GM18873 (cell line): ENCODE results near the gene KCNAB1.
"Not testable (repeated sequence)": the region's sequence is repeated elsewhere in the genome, so short reads cannot be mapped to it uniquely, and the experiment has no call there.

Experiments used
- ATAC-seq: cut with Tn5 transposase; IDR thresholded peaks from one replicate; pipeline ENCODE4 v1.9.1; 2021; ENCODE audit warnings: mild to moderate bottlenecking, moderate library complexity, moderate number of reproducible peaks; ENCODE audit not compliant: unreplicated experiment, low FRiP score

The KCNAB1 gene

GRCh38 chr3:156172536-156172935 lies 52.2 kb downstream of the KCNAB1 start:
- ATAC-seq, result no peak

- ATAC-seq, result no peak
Measured at GRCh38 chr3:156174229-156174847, 54.0 kb downstream of the KCNAB1 start.

DNA sequence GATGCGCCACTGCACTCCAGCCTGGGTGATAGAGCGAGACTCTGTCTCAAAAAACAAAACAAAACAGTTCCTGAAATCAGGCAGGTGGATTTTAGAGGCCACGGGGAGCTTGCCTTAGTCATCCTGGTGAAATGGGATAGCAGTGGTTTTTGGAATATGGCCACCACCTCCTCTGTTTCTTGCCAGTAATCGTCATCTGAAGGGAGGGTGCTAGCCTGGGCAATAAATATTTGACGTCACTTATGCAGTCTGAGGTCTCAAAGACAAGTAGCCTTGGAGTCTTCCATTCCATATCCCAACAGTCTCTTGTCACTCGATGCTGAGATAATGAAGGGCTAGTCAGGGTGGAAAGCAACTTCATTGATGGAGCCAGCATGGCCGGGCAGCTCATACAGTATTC lies 55.2 kb downstream of the KCNAB1 start:
- ATAC-seq, result no peak

DNA sequence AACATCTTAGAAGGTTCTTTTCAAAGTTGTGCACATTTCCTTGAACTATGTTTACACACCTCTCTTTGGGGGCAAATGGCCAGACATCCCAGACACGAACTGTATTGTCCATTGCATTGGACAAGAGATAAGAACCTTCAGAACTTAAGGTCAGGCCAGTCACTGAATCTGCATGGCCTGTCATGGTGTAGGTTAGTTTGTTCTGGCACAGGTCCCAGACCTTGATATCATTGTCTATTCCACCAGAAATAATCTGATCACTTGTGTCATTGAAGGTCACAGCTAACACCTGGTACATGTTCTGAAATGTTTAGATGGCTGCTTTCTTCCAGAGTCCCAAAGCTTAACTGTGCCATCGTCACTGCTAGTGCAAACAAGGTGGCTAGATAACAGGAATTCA lies 55.7 kb downstream of the KCNAB1 start:
- no peak for ATAC-seq

DNA sequence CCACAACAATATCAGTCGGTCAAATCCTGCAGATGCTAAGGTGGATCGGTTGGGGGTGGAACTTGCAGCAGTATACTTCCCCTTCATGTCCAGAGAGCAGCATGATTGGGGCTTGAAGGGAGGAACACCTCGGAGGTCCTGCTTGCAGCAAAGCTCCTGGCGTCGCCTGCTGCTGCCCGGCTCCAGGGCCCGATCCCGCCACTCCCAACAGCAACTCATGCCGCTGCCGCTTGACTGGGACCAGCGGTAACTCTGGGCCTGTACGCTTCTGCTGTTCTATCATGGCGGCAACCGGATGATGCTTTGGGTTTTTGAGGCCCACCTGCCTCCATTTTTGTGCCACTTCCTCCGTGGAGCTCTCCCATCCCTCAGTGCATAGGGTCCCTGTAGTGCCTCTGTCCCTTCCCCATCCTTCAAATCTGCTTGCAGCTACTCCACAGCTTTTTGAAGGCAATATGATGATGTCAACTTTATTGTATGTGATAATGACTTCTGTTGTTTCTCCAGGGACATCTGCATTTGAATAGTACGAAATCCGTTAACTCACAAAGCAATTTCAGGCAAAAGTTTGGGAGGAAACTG lies 56.3 kb downstream of the KCNAB1 start:
- no peak for ATAC-seq

- no peak for ATAC-seq
Measured at GRCh38 chr3:156180077-156180476, 59.7 kb downstream of the KCNAB1 start.

GRCh38 chr3:156181509-156181908 lies 61.1 kb downstream of the KCNAB1 start:
- no peak for ATAC-seq

GRCh38 chr3:156183396-156183795 lies 63.0 kb downstream of the KCNAB1 start:
- no peak for ATAC-seq

- no peak for ATAC-seq
Measured at GRCh38 chr3:156184156-156184555, 63.8 kb downstream of the KCNAB1 start.

DNA sequence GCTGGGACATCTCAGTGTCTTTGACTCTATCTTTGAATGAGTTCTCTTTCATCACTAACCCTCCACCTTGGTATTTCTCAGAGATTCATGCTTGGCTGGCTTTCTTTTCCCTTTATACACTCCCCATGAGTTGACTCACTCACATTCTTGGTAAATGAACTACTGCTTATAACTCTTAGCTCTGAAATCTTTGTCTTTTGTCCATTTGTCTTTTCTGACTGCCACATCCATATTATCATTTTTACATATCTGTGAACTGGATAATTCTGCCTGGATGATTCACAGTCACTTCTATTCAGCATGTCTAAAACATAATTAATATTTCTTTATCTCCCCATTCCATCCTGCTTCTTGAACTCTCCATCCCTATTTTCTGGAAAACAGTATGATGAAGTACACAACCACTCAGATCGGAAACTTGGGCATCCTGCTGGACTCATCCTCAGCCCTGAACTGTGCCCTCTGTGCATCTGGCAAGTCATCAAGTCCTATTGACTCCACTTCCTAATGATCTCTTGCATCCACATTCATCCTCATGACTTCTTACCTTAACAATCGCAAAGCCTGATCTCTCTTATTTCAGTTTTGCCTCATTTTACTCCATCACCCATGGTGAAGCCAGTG lies 66.9 kb downstream of the KCNAB1 start:
- ATAC-seq, result no peak

GRCh38 chr3:156188757-156189156 lies 68.4 kb downstream of the KCNAB1 start:
- no peak for ATAC-seq

- no peak for ATAC-seq
Measured at GRCh38 chr3:156189927-156190326, 69.5 kb downstream of the KCNAB1 start.

GRCh38 chr3:156194945-156195344 lies 74.6 kb downstream of the KCNAB1 start:
- not testable (repeated sequence) for ATAC-seq

- ATAC-seq, result not testable (repeated sequence)
Measured at GRCh38 chr3:156197152-156197551, 76.8 kb downstream of the KCNAB1 start.

DNA sequence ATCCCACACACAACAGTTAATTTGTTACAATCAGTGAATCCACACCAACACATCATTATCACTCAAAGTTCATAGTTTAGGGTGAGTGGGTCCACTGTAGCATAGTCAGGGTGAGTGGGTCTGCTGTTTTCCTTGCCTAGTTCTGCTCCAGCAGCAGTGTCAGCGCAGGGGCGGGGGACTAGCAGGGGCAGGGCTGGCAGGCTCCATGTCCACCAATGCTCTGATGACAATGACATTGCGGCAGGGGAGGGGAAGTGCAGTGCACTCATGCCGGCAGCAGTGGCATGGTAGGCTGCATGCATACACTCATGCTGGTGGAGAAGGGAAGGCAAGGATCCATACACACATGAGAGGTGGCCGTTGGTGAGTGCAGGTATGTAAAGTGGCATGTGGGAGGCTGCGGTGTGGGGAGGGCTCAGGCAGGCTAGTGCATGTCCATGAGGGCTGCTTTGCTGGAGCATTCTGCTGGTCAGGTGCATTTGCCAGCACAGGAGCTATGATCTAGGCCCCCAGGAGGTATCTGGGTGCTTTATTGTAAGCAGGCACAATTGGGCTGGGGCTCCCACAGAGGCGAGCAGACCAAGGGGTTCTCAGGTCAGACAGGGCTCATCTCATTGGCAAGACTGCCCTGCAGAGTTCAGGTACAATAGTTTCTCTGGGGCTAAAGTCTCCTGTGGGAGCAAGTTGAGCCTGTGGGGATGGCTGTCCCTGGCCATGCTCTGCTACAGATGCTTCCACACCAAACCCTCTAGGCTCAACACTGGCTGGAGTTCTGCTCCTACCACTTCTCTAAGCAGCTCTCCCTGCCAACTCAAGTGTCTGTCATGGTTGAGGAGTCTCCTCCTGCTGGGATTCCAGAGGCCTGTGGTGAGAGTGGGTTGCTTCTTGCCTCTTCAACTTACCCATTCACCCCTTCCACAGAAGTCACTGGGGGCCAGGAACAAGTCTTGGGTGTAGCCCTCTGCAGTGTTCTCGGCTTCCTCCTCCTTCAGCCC lies 81.3 kb downstream of the KCNAB1 start:
- ATAC-seq, result no peak

DNA sequence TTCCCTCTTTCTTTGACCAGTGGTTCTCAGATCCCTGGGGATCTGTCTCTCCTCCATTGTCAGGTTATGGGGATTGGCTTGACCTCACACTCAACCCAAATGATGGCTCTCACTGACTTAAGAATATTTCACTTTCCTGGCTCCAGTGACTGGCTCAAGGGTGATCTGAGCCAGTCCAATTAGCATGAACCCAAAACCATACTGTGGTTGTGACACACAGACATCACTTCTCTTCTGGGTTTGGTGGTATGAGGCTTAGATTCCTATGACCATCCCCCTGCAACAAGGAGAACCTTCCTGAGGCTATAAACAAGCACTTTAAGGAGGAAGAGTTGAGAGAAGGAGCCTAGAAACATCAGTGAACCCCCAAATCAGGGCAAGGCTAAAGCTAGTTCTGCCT lies 85.8 kb downstream of the KCNAB1 start:
- no peak for ATAC-seq

GRCh38 chr3:156207802-156208685 lies 87.7 kb downstream of the KCNAB1 start:
- no peak for ATAC-seq

DNA sequence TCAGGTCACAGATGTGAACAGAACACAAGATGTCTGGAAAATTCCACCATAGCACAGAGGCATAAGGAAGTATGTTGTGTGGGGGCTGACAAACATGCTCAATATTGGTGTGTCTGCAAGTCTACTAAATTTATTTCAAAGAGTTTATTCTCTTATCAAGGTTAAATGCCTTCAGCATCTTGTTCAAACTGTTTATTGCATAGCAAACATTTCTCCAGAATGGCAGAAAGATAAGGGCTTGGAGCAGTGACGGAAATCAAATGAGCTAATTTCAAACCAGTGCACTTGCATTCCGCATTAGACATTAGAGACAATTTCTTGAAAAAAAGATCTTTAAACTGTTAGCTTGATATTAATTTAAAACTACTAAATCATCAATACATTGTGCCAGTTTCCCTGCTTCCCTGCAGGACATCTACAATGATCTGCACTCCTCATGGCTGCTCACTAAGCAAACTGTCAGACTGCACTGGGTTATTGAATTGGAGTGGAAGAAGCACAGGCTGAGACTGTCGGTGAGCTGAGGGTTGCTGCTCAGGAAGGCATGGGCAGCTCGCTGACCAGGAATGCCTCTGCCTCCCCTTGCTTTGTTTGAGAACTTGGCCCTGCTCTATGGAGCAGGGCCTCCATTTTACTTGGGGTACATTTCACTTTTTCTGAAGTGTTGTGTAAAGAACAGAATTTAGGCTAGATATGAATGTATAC lies 89.4 kb downstream of the KCNAB1 start:
- ATAC-seq, result no peak

DNA sequence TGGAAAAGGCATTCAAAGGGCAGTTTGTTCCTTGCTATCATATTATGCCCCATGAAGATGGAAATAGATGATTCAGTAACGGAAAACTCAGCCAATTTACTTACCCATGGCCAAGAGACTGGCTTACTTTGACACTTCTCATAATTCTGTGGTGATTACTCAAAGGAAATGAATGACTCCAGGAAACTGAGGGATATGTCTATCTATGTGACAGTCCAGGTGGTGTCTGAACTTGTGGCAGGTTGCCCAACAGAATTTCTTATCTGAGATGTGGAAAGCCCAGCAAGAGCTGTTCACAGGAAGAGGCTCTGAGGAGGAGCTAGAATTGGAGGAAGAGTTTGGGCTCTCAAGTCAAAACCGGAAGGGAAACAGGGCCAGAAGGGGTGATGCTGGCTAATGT lies 91.2 kb downstream of the KCNAB1 start:
- ATAC-seq, result no peak
